GM13977 (cell line): ENCODE data around the gene TENT4A.

Experiments used
- DNase-seq: peaks from one replicate; pipeline ENCODE4 v3.0.0; 2012; ENCODE audit warnings: low spot score
- CTCF ChIP-seq: IDR thresholded peaks from 2 replicates; pipeline ENCODE4 v1.5.1; 2012; ENCODE audit warnings: mild to moderate bottlenecking, control low read depth; ENCODE audit not compliant: insufficient read depth; ENCODE audit errors: extremely low read depth, missing control alignments
- in situ Hi-C: fragments of 300-500 bp; cut with MboI; formaldehyde crosslinking; loops from one replicate; pipeline ENCODE4 v1.12.0; 2022; ENCODE audit warnings: low sequenced_read_pairs, low pct_unique_long_range_greater_than_20kb, mixed read lengths, inconsistent platforms; ENCODE audit not compliant: unreplicated experiment

The TENT4A gene

GRCh38 chr5:6733411-6734242 is 20.4 kb downstream of the TENT4A start:
- no peak for DNase-seq
- no peak for TF ChIP-seq CTCF
- in situ Hi-C loops = loop anchor here (25.0 kb wide), 1 partner anchor 96 kb away; the partner anchor contains the start of genes NSUN2 and SRD5A1

GRCh38 chr5:6734243-6734700 is 21.0 kb downstream of the TENT4A start:
- in situ Hi-C loops = loop anchor here (25.0 kb wide), 1 partner anchor 97 kb away; the partner anchor contains the start of genes NSUN2 and SRD5A1
- no peak for DNase-seq
- no peak for TF ChIP-seq CTCF

GRCh38 chr5:6734781-6735180 is 21.5 kb downstream of the TENT4A start:
- in situ Hi-C loops = loop anchor here (25.0 kb wide), 1 partner anchor 97 kb away; the partner anchor contains the start of genes NSUN2 and SRD5A1
- DNase-seq = peak; percentile 61
- no peak for TF ChIP-seq CTCF

- in situ Hi-C loops = loop anchor here (25.0 kb wide), 1 partner anchor 99 kb away; the partner anchor contains the start of genes NSUN2 and SRD5A1
- no peak for DNase-seq
- TF ChIP-seq CTCF = no peak
Measured at GRCh38 chr5:6736106-6736505, 22.9 kb downstream of the TENT4A start.

GRCh38 chr5:6736524-6737042 is 23.4 kb downstream of the TENT4A start:
- DNase-seq = no peak
- TF ChIP-seq CTCF = no peak
- in situ Hi-C loops = loop anchor here (25.0 kb wide), 1 partner anchor 99 kb away; the partner anchor contains the start of genes NSUN2 and SRD5A1

- in situ Hi-C loops = loop anchor here (25.0 kb wide), 1 partner anchor 100 kb away; the partner anchor contains the start of genes NSUN2 and SRD5A1
- peak; percentile 73 for DNase-seq
- no peak for TF ChIP-seq CTCF
Measured at GRCh38 chr5:6737043-6737941, 24.1 kb downstream of the TENT4A start.
